GM10266 (cell line): ENCODE data around the gene IL34.
A peak's percentile ranks its signal among the peaks of the same experiment; 100 is the strongest.
"Not testable (repeated sequence)": the region's sequence is repeated elsewhere in the genome, so short reads cannot be mapped to it uniquely, and the experiment has no call there.

ENCODE experiments used
- DNase-seq: peaks from one replicate; pipeline ENCODE4 v3.0.0; 2012; ENCODE audit errors: extremely low spot score
- TF ChIP-seq, protein P1 (sequence below): IDR thresholded peaks from 2 replicates; pipeline ENCODE4 v1.5.1; 2012; ENCODE audit warnings: mild to moderate bottlenecking, low read depth; ENCODE audit not compliant: control insufficient read depth, insufficient read depth; ENCODE audit errors: missing control alignments

Gene IL34

DNA sequence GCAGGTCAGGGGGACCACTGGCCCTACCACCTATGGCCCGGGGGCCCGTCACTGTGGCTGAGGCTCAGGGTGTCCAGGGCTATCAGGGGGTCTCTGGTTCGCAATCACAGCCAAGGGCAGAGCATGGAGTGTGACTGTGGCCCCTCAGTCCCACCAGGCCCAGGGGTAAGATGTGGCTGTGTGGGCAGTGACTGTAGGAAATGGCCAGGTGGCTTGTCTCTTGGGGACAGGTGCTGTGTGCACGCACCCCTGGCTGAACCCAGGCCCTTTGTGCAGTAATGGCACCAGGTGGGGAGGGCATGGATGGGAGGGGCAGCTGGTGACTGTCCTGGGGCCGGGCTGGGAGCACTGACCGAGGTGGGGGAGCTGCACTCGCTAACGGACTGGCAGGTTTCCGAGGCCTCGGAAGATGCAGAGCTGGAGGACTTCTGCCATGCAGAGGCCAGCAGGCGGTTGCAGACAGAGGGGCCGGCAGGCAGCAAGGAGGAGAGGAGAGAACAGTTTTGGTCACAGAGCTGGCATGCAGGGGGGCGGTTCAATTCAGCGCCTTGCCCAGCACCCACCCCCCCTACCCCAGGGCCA is 18.8 kb downstream of the IL34 start:
- peak; percentile 33 for DNase-seq
- TF ChIP-seq, protein P1, sequence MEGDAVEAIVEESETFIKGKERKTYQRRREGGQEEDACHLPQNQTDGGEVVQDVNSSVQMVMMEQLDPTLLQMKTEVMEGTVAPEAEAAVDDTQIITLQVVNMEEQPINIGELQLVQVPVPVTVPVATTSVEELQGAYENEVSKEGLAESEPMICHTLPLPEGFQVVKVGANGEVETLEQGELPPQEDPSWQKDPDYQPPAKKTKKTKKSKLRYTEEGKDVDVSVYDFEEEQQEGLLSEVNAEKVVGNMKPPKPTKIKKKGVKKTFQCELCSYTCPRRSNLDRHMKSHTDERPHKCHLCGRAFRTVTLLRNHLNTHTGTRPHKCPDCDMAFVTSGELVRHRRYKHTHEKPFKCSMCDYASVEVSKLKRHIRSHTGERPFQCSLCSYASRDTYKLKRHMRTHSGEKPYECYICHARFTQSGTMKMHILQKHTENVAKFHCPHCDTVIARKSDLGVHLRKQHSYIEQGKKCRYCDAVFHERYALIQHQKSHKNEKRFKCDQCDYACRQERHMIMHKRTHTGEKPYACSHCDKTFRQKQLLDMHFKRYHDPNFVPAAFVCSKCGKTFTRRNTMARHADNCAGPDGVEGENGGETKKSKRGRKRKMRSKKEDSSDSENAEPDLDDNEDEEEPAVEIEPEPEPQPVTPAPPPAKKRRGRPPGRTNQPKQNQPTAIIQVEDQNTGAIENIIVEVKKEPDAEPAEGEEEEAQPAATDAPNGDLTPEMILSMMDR: no peak

DNA sequence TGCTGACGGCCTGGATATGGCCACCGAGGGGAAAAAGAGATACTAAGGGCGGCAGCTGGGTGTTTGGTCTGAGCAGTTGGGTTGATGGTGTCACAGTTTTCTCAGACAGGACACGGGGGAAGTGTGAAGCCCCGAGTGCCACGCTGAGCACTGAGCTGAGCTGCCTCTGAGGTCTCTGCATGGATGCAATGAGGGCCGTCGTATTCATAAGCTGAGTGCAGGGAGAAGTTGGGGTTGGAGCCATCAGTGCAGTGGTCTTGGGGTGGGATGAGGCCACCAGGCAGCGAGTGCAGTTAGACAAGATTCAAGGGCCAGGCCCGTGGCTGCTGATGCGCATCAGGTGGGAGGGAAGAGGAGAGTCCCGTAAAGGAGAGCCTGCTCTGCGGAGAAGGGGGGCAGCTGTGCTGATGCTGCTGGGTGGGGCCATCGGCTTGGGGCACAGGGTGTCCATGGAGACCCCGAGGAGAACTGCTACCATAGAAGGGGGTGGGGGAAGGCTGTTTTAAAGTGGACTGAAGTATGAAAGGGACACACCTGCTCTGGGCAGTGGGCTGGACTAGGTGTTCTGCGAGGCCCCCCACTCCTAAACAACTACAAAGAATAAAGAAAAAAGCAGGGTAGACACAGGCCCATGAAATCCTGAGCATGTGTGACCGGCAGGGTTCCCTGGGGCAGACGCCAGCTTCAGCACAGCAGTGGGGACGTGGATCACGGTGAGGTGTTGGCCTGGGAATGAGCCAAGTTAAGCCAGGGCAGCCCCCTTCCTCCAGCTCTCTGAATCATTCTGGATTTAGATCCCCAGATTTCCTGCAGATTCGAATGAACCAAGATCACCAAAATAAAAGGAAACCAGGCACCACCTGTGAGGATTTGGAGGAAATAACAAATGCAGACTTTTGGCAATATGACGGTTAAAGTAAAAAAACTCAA is 19.7 kb downstream of the IL34 start:
- DNase-seq: no peak
- TF ChIP-seq, protein P1: no peak

DNA sequence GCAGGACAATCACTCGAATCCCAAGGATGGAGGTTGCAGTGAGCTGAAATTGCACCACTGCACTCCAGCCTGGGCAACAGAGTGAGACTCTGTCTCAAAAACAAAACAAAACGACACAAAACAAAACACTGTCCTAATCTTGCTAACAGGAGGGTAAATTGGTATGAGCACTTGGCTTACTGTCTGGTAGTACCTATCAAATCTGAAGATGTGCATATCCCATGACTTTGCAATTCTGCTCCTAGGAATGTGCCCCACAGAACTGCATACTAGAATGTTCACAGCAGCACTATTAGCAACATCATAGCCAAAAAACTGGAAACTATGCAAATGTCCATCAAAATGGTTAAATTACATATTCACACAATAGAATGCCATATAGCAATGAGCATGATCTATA is 23.8 kb downstream of the IL34 start:
- TF ChIP-seq, protein P1: no peak
- no peak for DNase-seq

DNA sequence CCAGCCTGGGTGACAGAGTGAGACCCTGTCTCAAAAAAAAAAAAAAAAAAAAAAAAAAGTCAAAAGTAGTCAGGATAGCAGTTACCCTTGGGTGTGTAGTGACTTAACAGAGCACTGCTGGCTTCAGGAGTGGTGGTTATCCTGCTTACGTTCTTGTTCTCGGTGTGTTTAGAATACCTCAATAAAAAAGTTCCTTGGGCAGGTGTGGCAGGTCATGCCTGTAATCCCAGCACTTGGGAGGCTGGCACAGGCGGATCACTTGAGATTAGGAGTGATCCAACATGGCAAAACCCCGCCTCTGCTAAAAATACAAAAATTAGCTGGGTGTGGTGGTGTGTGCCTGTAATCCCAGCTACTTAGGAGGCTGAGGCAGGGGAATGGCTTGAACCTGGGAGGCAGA is 24.6 kb downstream of the IL34 start:
- DNase-seq: not testable (repeated sequence)

DNA sequence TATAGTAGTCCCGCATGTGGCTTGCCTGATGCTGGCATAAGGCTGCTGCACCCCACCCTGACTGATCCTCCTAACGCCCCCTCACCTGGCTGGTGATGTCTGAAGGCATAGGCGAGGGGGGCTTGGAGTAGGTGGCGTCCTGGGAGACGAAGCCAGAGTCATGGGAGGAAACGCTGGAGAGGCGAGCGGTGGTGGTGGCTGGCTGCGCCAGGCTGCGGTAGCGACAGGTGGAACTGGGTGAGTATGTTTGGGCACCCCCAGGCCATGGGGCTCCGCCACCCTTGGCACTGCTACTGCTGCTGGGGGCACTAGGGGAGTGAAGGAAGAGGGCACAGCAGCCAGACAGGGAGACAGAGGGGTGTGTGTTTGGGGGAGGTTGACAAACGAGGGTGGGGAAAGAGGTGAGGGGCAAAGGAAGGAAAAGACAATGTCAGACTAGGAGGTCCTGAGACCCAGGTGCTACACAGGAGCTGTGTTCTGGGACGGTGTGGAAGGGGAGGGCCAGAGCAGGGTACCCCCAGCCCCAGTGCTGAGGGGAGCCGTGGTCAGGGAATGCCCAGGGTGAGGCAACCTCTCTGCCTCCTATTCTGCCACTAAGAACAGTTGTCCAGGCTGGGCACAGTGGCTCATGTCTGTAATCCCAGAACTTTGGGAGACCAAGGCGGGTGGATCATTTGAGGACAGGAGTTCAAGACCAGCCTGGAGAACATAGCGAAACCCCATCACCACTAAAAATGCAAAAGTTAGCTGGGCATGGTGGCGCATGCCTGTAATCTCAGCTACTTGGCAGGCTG is 28.1 kb downstream of the IL34 start:
- DNase-seq: no peak
- TF ChIP-seq, protein P1: no peak

DNA sequence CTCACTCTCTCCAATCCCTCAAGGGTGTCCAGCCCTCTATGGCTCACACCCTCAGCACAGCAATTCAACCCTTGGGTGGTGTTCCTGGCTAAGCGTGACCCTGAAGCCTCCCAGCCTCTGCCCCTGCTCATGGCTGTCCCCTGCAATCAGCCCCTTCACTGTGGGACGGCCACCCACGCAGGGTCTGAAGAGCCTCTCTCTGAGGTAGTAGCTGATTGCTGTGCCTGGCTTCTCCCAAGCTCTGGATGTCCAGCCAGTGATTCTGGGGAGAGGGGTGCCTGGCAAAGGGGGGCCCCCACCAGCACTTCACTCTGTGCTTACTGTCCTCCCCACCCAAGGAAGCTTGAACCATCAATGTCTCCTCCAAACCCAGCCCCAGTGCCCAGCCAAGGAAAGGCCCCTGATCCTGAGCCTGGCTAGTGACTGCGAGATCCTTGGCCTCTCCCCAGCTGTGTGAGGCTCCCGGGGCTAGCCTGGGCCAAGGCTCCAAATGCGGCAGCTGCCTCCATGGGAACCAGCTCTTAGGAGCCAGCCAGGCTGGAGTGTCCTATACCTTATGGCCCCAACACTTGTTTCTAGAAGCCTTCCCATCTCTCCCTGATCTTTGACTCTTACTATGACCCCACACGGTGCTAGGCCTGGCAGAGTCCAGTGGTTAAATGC is 29.6 kb downstream of the IL34 start:
- TF ChIP-seq, protein P1: no peak
- no peak for DNase-seq
